HFFc6 (cell line): ENCODE measurements around the gene SNX25. TPM values are rescaled to one million over a fixed set of nuclear protein-coding genes. Genes with fewer than 3 reads are reported as not detected.

Source experiments
- DNase-seq: peaks from one replicate; pipeline ENCODE4 v3.0.0-alpha.2; 2018
- H3K27ac Mint-ChIP-seq: 2 replicates; pipeline ENCODE4 v1.8.0; 2020; ENCODE audit warnings: mild to moderate bottlenecking, mixed read lengths
- H3K27me3 Mint-ChIP-seq: 2 replicates; pipeline ENCODE4 v1.8.0; 2021; ENCODE audit warnings: mild to moderate bottlenecking, moderate library complexity, mixed read lengths; ENCODE audit not compliant: insufficient read depth
- H3K36me3 Mint-ChIP-seq: 2 replicates; pipeline ENCODE4 v1.8.0; 2021; ENCODE audit warnings: low read depth, mixed read lengths
- H3K4me1 Mint-ChIP-seq: 2 replicates; pipeline ENCODE4 v1.8.0; 2020; ENCODE audit warnings: low read depth, mixed read lengths
- H3K4me3 Mint-ChIP-seq: 2 replicates; pipeline ENCODE4 v1.8.0; 2020; ENCODE audit warnings: mild to moderate bottlenecking, moderate library complexity, mixed read lengths
- H3K9me3 Mint-ChIP-seq: 2 replicates; pipeline ENCODE4 v1.8.0; 2020; ENCODE audit warnings: mild to moderate bottlenecking, mixed read lengths
- CTCF ChIP-seq: fragments of 200-600 bp; sonication (generic); IDR thresholded peaks from 2 replicates; pipeline ENCODE4 v1.5.0; 2021; ENCODE audit warnings: antibody characterized with exemption, mild to moderate bottlenecking
- total RNA-seq, 6 experiments: library from RNA; stranded (reverse); fragmentation: NEBNext Ultra II Directional; extraction: Animal tissue kit (Norgen Biotek cat#: 25700); gene quantifications; 2 replicates in 1 of 6; 3 replicates in 5 of 6; pipeline ENCODE4 v1.2.3, GENCODE V29; 2021

The SNX25 gene
- total RNA-seq, 6 experiments from 2014 or later: 19.4 to 40.2 (median 24.8) TPM

DNA sequence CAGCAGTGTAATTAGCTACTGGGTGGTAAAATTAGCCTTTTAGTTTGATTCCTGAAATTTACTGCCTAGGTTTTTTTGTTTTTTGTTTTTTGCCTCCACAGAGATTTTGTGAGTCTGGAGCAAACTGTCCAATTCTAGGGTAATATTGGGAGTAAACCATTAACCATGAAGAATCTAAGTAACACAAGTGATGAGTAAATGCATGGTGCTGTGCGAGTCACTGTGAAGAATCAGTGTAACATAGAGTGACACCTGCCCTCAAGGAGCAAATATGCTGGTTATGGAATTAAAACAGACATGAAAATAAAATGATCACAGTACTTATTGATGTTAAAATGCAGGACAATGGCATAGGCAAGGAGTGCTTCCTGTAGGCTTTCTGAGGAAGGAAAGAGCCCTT is 126.2 kb downstream of the SNX25 start:
- Mint-ChIP-seq H3K9me3 (no peaks in the 10 kb centered on the region), H3K27me3 (peaks cover 1% of the 10 kb centered on the region; the same call in 1 of the 2 replicates), H3K36me3 (peaks cover 46% of the 10 kb centered on the region), H3K27ac (no peak overlapping the region), H3K4me3 (no peak overlapping the region), H3K4me1 (peaks cover 9% of the 10 kb centered on the region)
- no peak for TF ChIP-seq CTCF
- DNase-seq: no peak

- Mint-ChIP-seq H3K4me3 (no peak overlapping the region), H3K36me3 (peaks cover 63% of the 10 kb centered on the region), H3K27ac (no peak overlapping the region), H3K9me3 (no peaks in the 10 kb centered on the region), H3K27me3 (peaks cover 1% of the 10 kb centered on the region), H3K4me1 (peaks cover 25% of the 10 kb centered on the region)
- no peak for DNase-seq
- TF ChIP-seq CTCF: no peak
Observed at GRCh38 chr4:185339941-185340340, 130.5 kb downstream of the SNX25 start.

DNA sequence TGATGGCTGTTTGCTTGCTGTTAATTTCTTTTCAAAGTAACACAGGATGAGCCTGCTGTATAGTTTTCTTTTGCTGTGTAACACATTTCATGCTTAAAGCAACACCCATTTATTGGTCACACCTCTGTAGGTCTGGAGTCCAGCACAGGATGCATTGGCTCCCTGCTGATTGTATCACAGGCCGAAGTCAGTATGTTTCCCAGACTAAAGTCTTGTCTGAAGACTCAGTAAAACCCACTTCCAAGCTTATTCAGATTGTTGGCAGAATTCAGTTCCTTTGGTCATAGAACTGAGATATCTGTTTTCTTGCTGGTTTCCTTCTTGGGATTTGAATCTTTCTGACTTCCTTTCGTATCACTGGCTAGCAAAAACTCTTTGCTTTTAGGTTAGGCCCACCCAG is 132.0 kb downstream of the SNX25 start:
- H3K4me3 Mint-ChIP-seq: no peak overlapping the region
- H3K9me3 Mint-ChIP-seq: no peaks in the 10 kb centered on the region
- no peak for DNase-seq
- peaks cover 54% of the 10 kb centered on the region for H3K36me3 Mint-ChIP-seq
- H3K27ac Mint-ChIP-seq: no peak overlapping the region
- TF ChIP-seq CTCF: no peak
- H3K4me1 Mint-ChIP-seq: peaks cover 21% of the 10 kb centered on the region
- H3K27me3 Mint-ChIP-seq: peaks cover 1% of the 10 kb centered on the region

- peaks cover 21% of the 10 kb centered on the region for H3K4me1 Mint-ChIP-seq
- no peak overlapping the region for H3K27ac Mint-ChIP-seq
- H3K4me3 Mint-ChIP-seq: no peak overlapping the region
- H3K36me3 Mint-ChIP-seq: peaks cover 53% of the 10 kb centered on the region
- no peak for DNase-seq
- no peaks in the 10 kb centered on the region for H3K9me3 Mint-ChIP-seq
- H3K27me3 Mint-ChIP-seq: peaks cover 1% of the 10 kb centered on the region
- TF ChIP-seq CTCF: no peak
Observed at GRCh38 chr4:185341841-185342240, 132.4 kb downstream of the SNX25 start.

GRCh38 chr4:185343726-185344581 is 134.6 kb downstream of the SNX25 start:
- peak; percentile 28 for DNase-seq
- Mint-ChIP-seq H3K36me3 (peaks cover 58% of the 10 kb centered on the region), H3K4me3 (no peak overlapping the region), H3K27ac (peak overlapping the region; percentile 85), H3K9me3 (no peaks in the 10 kb centered on the region), H3K27me3 (peaks cover 1% of the 10 kb centered on the region), H3K4me1 (peaks cover 21% of the 10 kb centered on the region)
- no peak for TF ChIP-seq CTCF
